Ectodermal cell (in vitro differentiated cells): Measurements from ENCODE around the gene NDUFA8. TPM values are rescaled to one million over a fixed set of nuclear protein-coding genes. Genes with fewer than 3 reads are reported as not detected.

Source experiments
- H3K27ac ChIP-seq: 2 replicates; pipeline ENCODE4 v1.7.0; 2013; ENCODE audit warnings: mild to moderate bottlenecking, low read depth, low read length; ENCODE audit not compliant: insufficient read depth, poor library complexity, severe bottlenecking
- H3K27me3 ChIP-seq: 2 replicates; pipeline ENCODE4 v1.7.0; 2013; ENCODE audit warnings: mild to moderate bottlenecking, low read length; ENCODE audit not compliant: insufficient read depth, control insufficient read depth, poor library complexity, severe bottlenecking
- H3K36me3 ChIP-seq: one replicate; pipeline ENCODE4 v1.7.0; 2013; ENCODE audit warnings: low read length; ENCODE audit not compliant: control insufficient read depth, insufficient read depth
- H3K4me1 ChIP-seq: one replicate; pipeline ENCODE4 v1.7.0; 2013; ENCODE audit warnings: low read length; ENCODE audit not compliant: control insufficient read depth, insufficient read depth
- H3K4me3 ChIP-seq: 2 replicates; pipeline ENCODE4 v1.7.0; 2013; ENCODE audit warnings: low read depth, low read length, control low read depth; ENCODE audit not compliant: insufficient read depth
- H3K9me3 ChIP-seq: 2 replicates; pipeline ENCODE4 v1.7.0; 2013; ENCODE audit warnings: mild to moderate bottlenecking, low read length, moderate library complexity; ENCODE audit not compliant: control insufficient read depth
- WGBS, 2 experiments: methylation state at CpG; one replicate each; pipeline ENCODE4 v1.1.7; 2013; ENCODE audit warnings: missing lambda C conversion rate in 2 of 2; 5-methylcytosine and 5-hydroxymethylcytosine counted together
- polyA plus RNA-seq, 4 experiments: library from polyadenylated mRNA; stranded (reverse); fragments of 50-300 nt; gene quantifications; one replicate each; pipeline ENCODE4 v1.2.3, GENCODE V29; 2013

The NDUFA8 gene
- 68.4 TPM for polyA plus RNA-seq (2013, experiment 1 of 4)
- polyA plus RNA-seq (2013, experiment 2 of 4): 69.6 TPM
- 70.1 TPM for polyA plus RNA-seq (2013, experiment 3 of 4)
- 76.8 TPM for polyA plus RNA-seq (2013, experiment 4 of 4)

GRCh38 chr9:122159026-122159924, at the start of gene NDUFA8, which contains the start of gene MORN5:
Gene NDUFA8 (minus strand): TSS chr9:122159779. CDS start chr9:122159677, 102 bp downstream.
Gene MORN5 (plus strand): TSS chr9:122159908. CDS start chr9:122159973, 65 bp downstream.
- H3K4me3 ChIP-seq: peak within 1 kb of the TSS; percentile 59
- H3K27ac ChIP-seq: no peak within 1 kb of the TSS
- no peaks in the 10 kb centered on the region for H3K9me3 ChIP-seq
- no peaks in the 10 kb centered on the region for H3K36me3 ChIP-seq
- H3K4me1 ChIP-seq: no peaks in the 10 kb centered on the region
- 2% methylated on average over 56 of the region's 56 CpGs for WGBS, 2 experiments
- H3K27me3 ChIP-seq: peaks cover 3% of the 10 kb centered on the region

- Histone ChIP-seq H3K36me3 (no peaks in the 10 kb centered on the region), H3K4me1 (no peaks in the 10 kb centered on the region), H3K27me3 (peaks cover 24% of the 10 kb centered on the region), H3K27ac (no peak overlapping the region), H3K9me3 (no peaks in the 10 kb centered on the region), H3K4me3 (no peak overlapping the region)
- 91 to 92% methylated on average over 9 of the region's 9 CpGs for WGBS, 2 experiments
Measured at GRCh38 chr9:122207096-122207495, 47.5 kb upstream of the NDUFA8 start.

- H3K9me3 ChIP-seq: no peaks in the 10 kb centered on the region
- H3K4me1 ChIP-seq: no peaks in the 10 kb centered on the region
- H3K36me3 ChIP-seq: no peaks in the 10 kb centered on the region
- H3K27me3 ChIP-seq: peaks cover 17% of the 10 kb centered on the region
- H3K27ac ChIP-seq: no peak overlapping the region
- H3K4me3 ChIP-seq: no peak overlapping the region
- 91 to 93% methylated on average over 9 of the region's 9 CpGs for WGBS, 2 experiments
Measured at GRCh38 chr9:122206118-122207046, 46.8 kb upstream of the NDUFA8 start.

GRCh38 chr9:122205176-122205575, 45.6 kb upstream of the NDUFA8 start:
- WGBS, 2 experiments: 91 to 92% methylated on average over 8 of the region's 8 CpGs
- Histone ChIP-seq H3K9me3 (no peaks in the 10 kb centered on the region), H3K27ac (no peak overlapping the region), H3K27me3 (peaks cover 5% of the 10 kb centered on the region), H3K36me3 (no peaks in the 10 kb centered on the region), H3K4me1 (no peaks in the 10 kb centered on the region), H3K4me3 (no peak overlapping the region)

GRCh38 chr9:122204491-122204890, 44.9 kb upstream of the NDUFA8 start:
- 80 to 81% methylated on average over 12 of the region's 12 CpGs for WGBS, 2 experiments
- no peaks in the 10 kb centered on the region for H3K9me3 ChIP-seq
- H3K4me3 ChIP-seq: no peak overlapping the region
- no peak overlapping the region for H3K27ac ChIP-seq
- no peaks in the 10 kb centered on the region for H3K36me3 ChIP-seq
- H3K4me1 ChIP-seq: no peaks in the 10 kb centered on the region
- peaks cover 4% of the 10 kb centered on the region for H3K27me3 ChIP-seq

GRCh38 chr9:122204055-122204454, 44.5 kb upstream of the NDUFA8 start:
- no peaks in the 10 kb centered on the region for H3K4me1 ChIP-seq
- H3K27me3 ChIP-seq: peaks cover 4% of the 10 kb centered on the region
- no peaks in the 10 kb centered on the region for H3K9me3 ChIP-seq
- no peak overlapping the region for H3K27ac ChIP-seq
- WGBS, 2 experiments: 77 to 81% methylated on average over 5 of the region's 5 CpGs
- H3K4me3 ChIP-seq: no peak overlapping the region
- no peaks in the 10 kb centered on the region for H3K36me3 ChIP-seq

- Histone ChIP-seq H3K4me3 (no peak overlapping the region), H3K36me3 (no peaks in the 10 kb centered on the region), H3K27me3 (no peaks in the 10 kb centered on the region), H3K9me3 (no peaks in the 10 kb centered on the region), H3K4me1 (peaks cover 7% of the 10 kb centered on the region), H3K27ac (no peak overlapping the region)
- WGBS, 2 experiments: 89 to 91% methylated on average over 3 of the region's 3 CpGs
Measured at GRCh38 chr9:122202111-122202510, 42.5 kb upstream of the NDUFA8 start.

- no peak overlapping the region for H3K27ac ChIP-seq
- H3K4me1 ChIP-seq: peaks cover 7% of the 10 kb centered on the region
- no peaks in the 10 kb centered on the region for H3K36me3 ChIP-seq
- 92 to 96% methylated on average over 1 of the region's 1 CpG for WGBS, 2 experiments
- H3K9me3 ChIP-seq: no peaks in the 10 kb centered on the region
- no peak overlapping the region for H3K4me3 ChIP-seq
- H3K27me3 ChIP-seq: no peaks in the 10 kb centered on the region
Measured at GRCh38 chr9:122201641-122202040, 42.1 kb upstream of the NDUFA8 start.

GRCh38 chr9:122200960-122201595, 41.5 kb upstream of the NDUFA8 start:
- Histone ChIP-seq H3K27ac (no peak overlapping the region), H3K36me3 (no peaks in the 10 kb centered on the region), H3K27me3 (no peaks in the 10 kb centered on the region), H3K4me1 (peaks cover 7% of the 10 kb centered on the region), H3K9me3 (no peaks in the 10 kb centered on the region), H3K4me3 (no peak overlapping the region)
- WGBS, 2 experiments: 94 to 96% methylated on average over 6 to 7 of the region's 7 CpGs
